Smooth muscle cell (in vitro differentiated cells): ENCODE data around the gene NLRC3. TPM values are rescaled to one million over a fixed set of nuclear protein-coding genes. Genes with fewer than 3 reads are reported as not detected.

Experiments
- DNase-seq: peaks from one replicate; lab custom pipeline; 2025; ENCODE audit not compliant: unreplicated experiment; lab: John Stamatoyannopoulos, UW
- H2AFZ ChIP-seq: fragments of 200-600 bp; sonication (generic); 2 replicates; pipeline ENCODE4 v1.6.0; 2016; ENCODE audit warnings: antibody characterized with exemption, low read depth, mild to moderate bottlenecking
- H3F3A ChIP-seq: fragments of 200-600 bp; sonication (generic); 2 replicates; pipeline ENCODE4 v1.6.0; 2017; ENCODE audit warnings: antibody characterized with exemption, low read depth
- H3K27ac ChIP-seq: fragments of 200-600 bp; sonication (generic); 2 replicates; pipeline ENCODE4 v1.5.1; 2016; ENCODE audit warnings: low read depth, mild to moderate bottlenecking
- H3K27me3 ChIP-seq: fragments of 200-600 bp; sonication (generic); 2 replicates; pipeline ENCODE4 v1.6.1; 2016; ENCODE audit warnings: low read depth, mild to moderate bottlenecking
- H3K36me3 ChIP-seq: fragments of 200-600 bp; sonication (generic); 2 replicates; pipeline ENCODE4 v1.5.1; 2016; ENCODE audit warnings: low read depth
- H3K4me1 ChIP-seq: fragments of 200-600 bp; sonication (generic); 2 replicates; pipeline ENCODE4 v1.5.1; 2016; ENCODE audit warnings: low read depth
- H3K4me2 ChIP-seq: fragments of 200-600 bp; sonication (generic); 2 replicates; pipeline ENCODE4 v1.6.0; 2016; ENCODE audit warnings: mild to moderate bottlenecking
- H3K4me3 ChIP-seq: fragments of 200-600 bp; sonication (generic); 2 replicates; pipeline ENCODE4 v1.5.1; 2016; ENCODE audit warnings: mild to moderate bottlenecking
- H3K79me2 ChIP-seq: fragments of 200-600 bp; sonication (generic); 2 replicates; pipeline ENCODE4 v1.6.0; 2016; ENCODE audit warnings: low read depth, mild to moderate bottlenecking
- H3K9ac ChIP-seq: fragments of 200-600 bp; sonication (generic); 2 replicates; pipeline ENCODE4 v1.6.0; 2016; ENCODE audit warnings: low read depth
- H3K9me3 ChIP-seq: fragments of 200-600 bp; sonication (generic); replicated peaks from 2 replicates; pipeline ENCODE4 v1.5.1; 2016; ENCODE audit warnings: low read depth
- H4K20me1 ChIP-seq: fragments of 200-600 bp; sonication (generic); 2 replicates; pipeline ENCODE4 v1.6.0; 2016; ENCODE audit warnings: low read depth
- WGBS: methylation state at CpG from one replicate; pipeline ENCODE4 v1.1.7; 2016; ENCODE audit warnings: low lambda C conversion rate; 5-methylcytosine and 5-hydroxymethylcytosine counted together
- polyA plus RNA-seq: library from polyadenylated mRNA; unstranded; fragments of >200 nt; fragmentation: Nextera tagmentation; extraction: Ambion mirVana; gene quantifications from 2 replicates; pipeline ENCODE4 v1.2.1, GENCODE V29; 2016
- total RNA-seq: library from RNA; depleted of rRNA; stranded (reverse); fragments of >200 nt; gene quantifications from 2 replicates; pipeline ENCODE4 v1.2.3, GENCODE V29; 2014
- TF ChIP-seq, protein P1 (sequence below): fragments of 200-600 bp; sonication (generic); IDR thresholded peaks from 2 replicates; pipeline ENCODE4 v1.5.1; 2017; ENCODE audit warnings: borderline replicate concordance, mild to moderate bottlenecking, antibody characterized with exemption; ENCODE audit not compliant: insufficient read depth, poor library complexity, severe bottlenecking

NLRC3 gene
- total and polyA plus RNA-seq, 2 experiments from 2014 or later: 0.02 TPM; not detected in 1

GRCh38 chr16:3608069-3608468 is 30.9 kb upstream of the NLRC3 start:
- Histone ChIP-seq H3K27ac (no peak overlapping the region), H3K4me2 (no peak overlapping the region), H3K27me3 (no peaks in the 10 kb centered on the region), H3K79me2 (peaks cover 26% of the 10 kb centered on the region), H3K9ac (no peak overlapping the region), H3K4me3 (no peak overlapping the region), H2AFZ (no peak overlapping the region), H3F3A (no peaks in the 10 kb centered on the region), H4K20me1 (no peaks in the 10 kb centered on the region), H3K36me3 (peaks cover 5% of the 10 kb centered on the region), H3K4me1 (no peaks in the 10 kb centered on the region), H3K9me3 (no peaks in the 10 kb centered on the region)
- TF ChIP-seq, protein P1, sequence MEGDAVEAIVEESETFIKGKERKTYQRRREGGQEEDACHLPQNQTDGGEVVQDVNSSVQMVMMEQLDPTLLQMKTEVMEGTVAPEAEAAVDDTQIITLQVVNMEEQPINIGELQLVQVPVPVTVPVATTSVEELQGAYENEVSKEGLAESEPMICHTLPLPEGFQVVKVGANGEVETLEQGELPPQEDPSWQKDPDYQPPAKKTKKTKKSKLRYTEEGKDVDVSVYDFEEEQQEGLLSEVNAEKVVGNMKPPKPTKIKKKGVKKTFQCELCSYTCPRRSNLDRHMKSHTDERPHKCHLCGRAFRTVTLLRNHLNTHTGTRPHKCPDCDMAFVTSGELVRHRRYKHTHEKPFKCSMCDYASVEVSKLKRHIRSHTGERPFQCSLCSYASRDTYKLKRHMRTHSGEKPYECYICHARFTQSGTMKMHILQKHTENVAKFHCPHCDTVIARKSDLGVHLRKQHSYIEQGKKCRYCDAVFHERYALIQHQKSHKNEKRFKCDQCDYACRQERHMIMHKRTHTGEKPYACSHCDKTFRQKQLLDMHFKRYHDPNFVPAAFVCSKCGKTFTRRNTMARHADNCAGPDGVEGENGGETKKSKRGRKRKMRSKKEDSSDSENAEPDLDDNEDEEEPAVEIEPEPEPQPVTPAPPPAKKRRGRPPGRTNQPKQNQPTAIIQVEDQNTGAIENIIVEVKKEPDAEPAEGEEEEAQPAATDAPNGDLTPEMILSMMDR: no peak
- 95% methylated on average over 5 of the region's 5 CpGs for WGBS
- DNase-seq: no peak

DNA sequence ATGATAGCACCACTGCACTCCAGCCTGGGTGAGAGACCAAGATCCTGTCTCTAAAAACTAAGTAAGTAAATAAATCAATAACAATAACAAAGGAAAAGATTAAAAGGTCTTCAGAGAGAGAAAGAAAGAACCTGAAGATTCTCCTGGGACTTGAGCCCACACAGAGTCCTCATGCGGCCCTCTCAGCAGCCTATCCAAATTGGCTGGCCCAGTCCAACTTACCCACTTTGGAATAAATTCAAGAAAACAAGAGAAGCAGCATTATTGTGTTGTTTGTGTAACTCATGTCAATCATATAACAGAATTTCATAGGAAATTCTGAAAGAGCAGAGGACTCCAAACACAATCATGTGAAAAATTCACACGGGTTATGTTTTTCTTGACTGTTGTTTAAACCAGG is 30.4 kb upstream of the NLRC3 start:
- DNase-seq: no peak
- Histone ChIP-seq H3K4me1 (no peaks in the 10 kb centered on the region), H3K9ac (no peak overlapping the region), H3K9me3 (no peaks in the 10 kb centered on the region), H3K27me3 (no peaks in the 10 kb centered on the region), H3K36me3 (peaks cover 5% of the 10 kb centered on the region), H3K27ac (no peak overlapping the region), H3K4me2 (no peak overlapping the region), H3K79me2 (peaks cover 22% of the 10 kb centered on the region), H2AFZ (no peak overlapping the region), H4K20me1 (no peaks in the 10 kb centered on the region), H3F3A (no peaks in the 10 kb centered on the region), H3K4me3 (no peak overlapping the region)
- TF ChIP-seq, protein P1: no peak
- WGBS: 99% methylated on average over 2 of the region's 2 CpGs

- no peaks in the 10 kb centered on the region for H4K20me1 ChIP-seq
- TF ChIP-seq, protein P1: no peak
- no peaks in the 10 kb centered on the region for H3K9me3 ChIP-seq
- H3K9ac ChIP-seq: no peak overlapping the region
- H3K27me3 ChIP-seq: no peaks in the 10 kb centered on the region
- peaks cover 17% of the 10 kb centered on the region for H3K79me2 ChIP-seq
- peaks cover 5% of the 10 kb centered on the region for H3K36me3 ChIP-seq
- WGBS: 94% methylated on average over 7 of the region's 7 CpGs
- H3K4me1 ChIP-seq: no peaks in the 10 kb centered on the region
- no peak overlapping the region for H2AFZ ChIP-seq
- H3K4me3 ChIP-seq: no peak overlapping the region
- H3K4me2 ChIP-seq: no peak overlapping the region
- H3K27ac ChIP-seq: no peak overlapping the region
- no peaks in the 10 kb centered on the region for H3F3A ChIP-seq
- no peak for DNase-seq
Measured at GRCh38 chr16:3607161-3607560, 30.0 kb upstream of the NLRC3 start.

DNA sequence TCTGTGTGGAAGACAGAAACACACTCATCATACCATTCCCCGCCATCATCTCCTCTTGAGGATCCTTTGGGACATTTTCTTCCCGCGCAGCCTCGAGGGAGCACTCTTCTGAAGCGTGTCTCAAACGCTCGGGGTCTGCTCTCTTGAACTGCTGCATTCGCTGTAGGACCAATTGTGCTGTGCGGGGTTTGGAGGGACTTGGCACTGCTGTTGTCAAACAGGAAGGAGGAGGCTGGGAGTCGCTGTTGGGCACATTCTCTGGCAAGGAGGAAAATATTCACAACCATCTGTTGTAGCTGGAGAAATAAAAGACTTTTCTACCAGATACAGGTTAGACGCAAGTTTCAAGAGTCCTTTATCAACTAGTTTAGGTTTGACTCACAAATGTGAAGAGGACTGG is 29.2 kb upstream of the NLRC3 start:
- Histone ChIP-seq H3K27ac (no peak overlapping the region), H3K79me2 (peaks cover 12% of the 10 kb centered on the region), H3K9ac (no peak overlapping the region), H3F3A (no peaks in the 10 kb centered on the region), H3K4me1 (no peaks in the 10 kb centered on the region), H3K36me3 (peaks cover 5% of the 10 kb centered on the region), H3K4me2 (no peak overlapping the region), H3K4me3 (no peak overlapping the region), H3K27me3 (no peaks in the 10 kb centered on the region), H3K9me3 (no peaks in the 10 kb centered on the region), H4K20me1 (no peaks in the 10 kb centered on the region), H2AFZ (no peak overlapping the region)
- 90% methylated on average over 11 of the region's 11 CpGs for WGBS
- TF ChIP-seq, protein P1: no peak
- DNase-seq: no peak
